Erythroblast (primary cell): ENCODE results near the gene GPX8.

Experiments used
- GATA1 ChIP-seq: IDR thresholded peaks from 2 replicates; pipeline ENCODE4 v1.6.1; 2011; ENCODE audit warnings: low read depth, mild to moderate bottlenecking, control low read depth, low read length, moderate library complexity
- POLR2A ChIP-seq: IDR thresholded peaks from 2 replicates; pipeline ENCODE4 v1.6.1; 2011; ENCODE audit warnings: mild to moderate bottlenecking, low read length

DNA sequence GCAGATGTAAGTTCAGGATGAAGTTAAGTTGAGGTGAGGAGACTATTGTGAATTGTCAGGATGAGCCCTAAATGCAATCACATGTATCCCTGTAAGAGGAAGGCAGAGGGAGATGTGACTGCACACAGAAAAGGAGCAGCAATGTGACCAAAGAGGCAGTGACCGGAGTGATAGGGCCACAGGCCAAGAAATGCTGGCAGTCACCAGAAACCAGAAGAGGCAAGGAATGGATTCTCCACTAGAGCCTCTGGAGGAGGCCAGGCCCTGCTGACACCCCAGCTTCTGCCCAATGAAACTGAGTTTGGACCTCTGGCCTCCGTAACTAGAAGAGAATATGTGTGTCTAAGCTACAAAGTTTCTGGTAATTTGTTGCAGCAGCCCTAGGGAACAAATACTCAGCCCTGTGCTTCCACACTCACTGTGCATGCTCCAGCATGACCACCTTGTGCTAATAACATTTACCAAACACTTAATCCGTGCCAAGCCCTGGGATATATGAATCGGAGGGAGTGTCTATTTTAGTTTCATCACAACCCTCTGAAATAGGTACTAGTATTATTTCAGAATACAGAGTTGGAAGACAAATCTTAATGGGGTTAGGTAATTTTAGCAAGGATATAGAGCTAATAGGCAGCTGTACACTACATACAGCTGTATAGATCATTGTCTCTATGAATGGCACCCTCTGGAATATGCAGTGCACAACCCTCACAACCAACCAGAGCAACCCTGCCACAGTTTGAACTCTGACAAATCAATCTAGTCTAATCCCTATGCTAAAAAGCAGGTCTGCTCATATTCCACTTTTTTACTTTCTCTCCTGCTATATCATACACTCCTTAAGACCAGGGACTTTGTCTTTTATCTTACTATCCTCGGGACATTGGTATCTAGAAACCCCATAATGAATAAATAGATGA lies 7.8 kb upstream of the GPX8 start:
- TF ChIP-seq POLR2A (no peak), GATA1 (no peak)
